NCI-H2196 (cell line): ENCODE data around the gene OR2T27.
"Not testable (repeated sequence)": the region's sequence is repeated elsewhere in the genome, so short reads cannot be mapped to it uniquely, and the experiment has no call there.

Experiments used
- DNase-seq: peaks from one replicate; lab custom pipeline; 2025; ENCODE audit not compliant: unreplicated experiment; lab: John Stamatoyannopoulos, UW

The OR2T27 gene, protein sequence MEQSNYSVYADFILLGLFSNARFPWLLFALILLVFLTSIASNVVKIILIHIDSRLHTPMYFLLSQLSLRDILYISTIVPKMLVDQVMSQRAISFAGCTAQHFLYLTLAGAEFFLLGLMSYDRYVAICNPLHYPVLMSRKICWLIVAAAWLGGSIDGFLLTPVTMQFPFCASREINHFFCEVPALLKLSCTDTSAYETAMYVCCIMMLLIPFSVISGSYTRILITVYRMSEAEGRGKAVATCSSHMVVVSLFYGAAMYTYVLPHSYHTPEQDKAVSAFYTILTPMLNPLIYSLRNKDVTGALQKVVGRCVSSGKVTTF

DNA sequence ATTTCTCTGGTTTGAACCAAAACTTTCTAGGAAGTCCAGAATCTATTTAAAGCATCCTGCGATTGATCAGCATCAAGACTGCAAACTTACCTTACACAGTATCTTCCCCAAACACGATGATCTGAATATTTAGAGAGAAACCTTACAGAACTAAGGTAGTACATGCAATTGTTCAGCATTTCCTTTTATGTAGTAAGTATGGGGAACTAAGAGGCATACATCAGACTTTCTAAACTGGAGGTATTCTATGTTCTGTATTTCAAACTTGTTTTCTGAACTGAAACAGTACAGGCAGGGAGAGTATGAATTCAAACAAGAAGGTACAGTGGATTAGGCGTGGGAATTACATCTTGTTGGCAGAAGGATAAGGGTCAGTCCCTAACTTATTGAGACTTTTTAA is at the start of gene OR2T27:
Gene OR2T27 (minus strand): TSS at position 175 of the 400 bp plus-strand sequence. CDS start 4,644 bp downstream, outside the sequence.
- DNase-seq = not testable (repeated sequence)

- no peak for DNase-seq
Measured at GRCh38 chr1:248704606-248705005, 49.3 kb upstream of the OR2T27 start.

GRCh38 chr1:248703674-248704073 is 48.3 kb upstream of the OR2T27 start:
- DNase-seq = no peak

- no peak for DNase-seq
Measured at GRCh38 chr1:248702714-248703113, 47.4 kb upstream of the OR2T27 start, which contains the start of gene OR14I1. TSS of gene OR14I1 (minus strand) at chr1:248702766.

- DNase-seq = no peak
Measured at GRCh38 chr1:248699099-248699498, 43.8 kb upstream of the OR2T27 start.

GRCh38 chr1:248697907-248698306 is 42.6 kb upstream of the OR2T27 start:
- no peak for DNase-seq

DNA sequence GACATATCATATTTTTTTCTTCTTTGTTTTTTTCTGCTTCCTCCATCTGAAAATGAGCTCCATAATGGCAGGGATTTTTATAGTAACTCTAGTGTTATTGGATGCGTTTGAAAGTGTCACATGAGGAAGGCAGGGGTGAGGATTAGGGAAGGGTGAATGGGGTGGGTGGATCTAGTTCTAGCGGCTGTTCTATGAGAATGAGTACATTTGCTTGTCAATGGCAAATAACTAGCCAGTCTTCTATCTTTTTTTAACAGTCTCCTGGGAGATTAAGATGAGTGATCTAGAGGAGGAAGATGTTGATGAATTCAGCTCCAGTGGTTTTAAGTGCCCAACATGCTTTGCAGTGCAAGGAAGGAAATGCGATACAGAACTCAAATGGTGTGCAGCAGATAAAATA is 41.4 kb upstream of the OR2T27 start:
- DNase-seq = no peak

DNA sequence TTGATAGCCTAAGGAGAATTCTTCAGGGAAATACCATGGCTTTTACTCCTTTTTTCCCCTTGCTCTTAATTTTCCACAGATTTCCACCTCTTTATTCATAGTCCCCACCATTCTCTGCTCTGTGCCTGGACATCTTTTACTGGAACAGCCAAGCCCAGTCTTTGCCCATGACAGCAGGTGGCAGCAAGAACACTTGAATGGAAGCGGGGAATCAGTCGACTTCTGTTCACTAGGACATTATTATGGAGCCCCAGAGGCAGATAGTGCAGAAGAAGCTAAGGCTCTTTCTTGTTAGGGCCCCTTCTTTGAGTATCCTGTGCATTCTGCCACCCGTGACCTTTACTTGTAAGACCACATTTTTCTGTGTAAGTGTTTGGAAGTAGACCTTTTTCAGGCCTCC is 40.9 kb upstream of the OR2T27 start:
- no peak for DNase-seq

DNA sequence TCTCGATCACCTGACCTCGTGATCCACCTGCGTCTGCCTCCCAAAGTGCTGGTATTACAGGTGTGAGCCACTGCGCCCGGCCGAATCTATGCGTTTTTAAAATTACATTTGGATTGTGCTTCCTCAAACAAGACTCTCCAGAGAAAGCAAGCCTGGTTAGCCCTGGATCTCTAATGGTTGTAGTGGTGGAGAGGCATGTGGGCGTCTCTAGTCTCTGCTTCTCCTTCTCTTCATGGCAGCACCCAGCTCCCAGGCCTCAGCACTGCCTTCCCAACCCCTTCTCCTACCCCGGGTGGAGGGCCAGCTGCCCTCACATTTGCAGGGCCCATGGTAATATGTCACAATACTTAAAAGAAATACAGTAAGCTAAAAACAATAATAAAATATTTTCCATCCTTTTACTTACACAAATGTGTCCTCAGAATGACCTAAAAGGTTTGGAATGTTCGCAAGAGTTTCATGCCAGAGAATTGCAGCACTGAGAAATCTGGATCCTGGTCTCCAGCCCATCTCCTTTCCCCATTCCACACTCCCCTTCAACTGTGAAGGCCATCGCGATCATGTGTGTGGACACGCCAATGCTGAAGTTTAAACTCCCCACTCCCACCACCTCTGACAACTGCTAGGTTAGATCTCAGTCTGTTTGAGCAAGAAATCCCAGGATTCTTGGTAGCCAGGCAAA is 40.3 kb upstream of the OR2T27 start:
- DNase-seq = no peak

DNA sequence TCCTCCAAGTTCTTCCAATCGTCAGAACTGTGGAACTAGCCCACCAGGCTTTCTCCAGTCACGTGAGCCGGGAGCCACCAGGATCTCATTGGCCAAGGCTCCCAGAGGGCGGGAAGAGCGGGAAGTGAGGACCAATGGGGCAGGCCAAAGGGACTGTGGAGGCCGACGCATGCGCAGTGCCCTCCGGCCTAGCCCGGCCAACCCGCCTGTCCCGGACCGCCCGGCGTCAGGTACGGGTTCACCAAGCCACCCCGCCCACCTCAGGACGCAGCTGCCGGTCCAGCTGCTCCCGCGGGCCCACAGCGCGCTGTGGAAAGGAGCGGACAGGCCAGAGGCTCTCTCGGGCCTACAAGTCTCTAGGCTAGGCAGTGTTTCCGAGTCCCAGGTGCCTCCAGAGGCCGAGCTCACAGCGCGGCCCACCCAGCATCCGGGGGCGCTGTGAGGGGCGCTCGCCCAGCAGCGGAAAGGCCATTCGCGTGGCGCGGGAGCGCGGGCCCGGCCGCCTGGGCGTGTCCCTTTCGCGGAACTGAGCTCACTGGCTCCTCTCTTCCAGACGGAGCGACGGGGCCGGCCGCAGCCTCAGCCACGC is 36.3 kb upstream of the OR2T27 start:
- no peak for DNase-seq

DNA sequence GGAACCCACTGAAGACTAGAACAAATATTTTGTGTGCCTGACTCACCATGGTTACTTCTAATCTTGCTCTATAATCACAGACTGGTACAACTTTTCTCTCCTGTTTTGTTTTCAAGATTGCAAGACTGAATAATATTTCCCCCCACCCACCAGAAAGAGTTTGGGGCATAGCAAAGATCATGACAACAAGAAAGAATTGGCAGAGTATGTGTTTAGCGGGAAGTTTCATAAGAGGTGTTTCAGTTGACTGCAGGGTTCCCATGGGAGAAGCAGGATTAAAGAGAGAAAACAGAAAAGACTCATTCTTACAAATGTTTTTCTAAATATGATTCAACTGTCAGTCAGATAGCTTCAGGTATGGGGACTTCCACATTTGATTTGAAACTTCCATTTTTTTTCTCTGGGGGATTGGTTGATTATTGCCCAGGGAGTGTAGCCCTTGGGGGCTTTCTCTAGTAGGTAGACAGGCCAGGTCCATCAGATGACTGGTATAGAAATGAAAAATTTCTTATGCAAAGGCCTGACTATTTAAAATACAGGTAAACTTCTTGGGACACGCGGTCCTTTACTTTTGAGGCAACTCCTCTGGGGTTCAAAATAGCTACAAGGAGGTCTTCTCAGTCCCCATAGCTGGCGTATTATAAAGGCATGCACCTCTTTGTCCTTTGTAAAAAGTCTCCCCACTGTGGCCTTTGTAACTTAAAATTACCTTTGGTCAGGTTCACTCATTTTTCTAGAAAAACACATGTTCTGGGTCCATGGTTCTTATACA is 33.4 kb upstream of the OR2T27 start:
- DNase-seq = no peak

DNA sequence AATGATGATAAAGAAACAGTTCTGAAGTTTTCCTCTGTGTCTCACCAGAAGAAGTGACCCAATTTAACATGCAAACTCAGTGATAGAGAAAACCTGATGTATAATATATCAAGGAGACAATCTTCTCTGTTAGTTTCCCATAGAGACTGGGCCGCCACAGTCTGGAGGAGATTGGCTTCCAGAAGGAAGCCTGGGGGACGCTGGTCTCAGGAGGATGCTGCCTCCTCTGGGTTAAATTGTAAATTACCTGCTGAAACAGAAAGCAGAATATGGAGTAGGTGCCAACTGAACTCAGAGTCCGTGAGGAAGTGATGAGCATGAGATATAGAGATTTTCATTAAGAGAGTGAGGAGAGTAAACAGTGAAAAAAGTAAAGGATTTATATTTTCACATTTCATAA is 31.5 kb upstream of the OR2T27 start:
- DNase-seq = no peak

- no peak for DNase-seq
Measured at GRCh38 chr1:248681651-248682050, 26.3 kb upstream of the OR2T27 start.

DNA sequence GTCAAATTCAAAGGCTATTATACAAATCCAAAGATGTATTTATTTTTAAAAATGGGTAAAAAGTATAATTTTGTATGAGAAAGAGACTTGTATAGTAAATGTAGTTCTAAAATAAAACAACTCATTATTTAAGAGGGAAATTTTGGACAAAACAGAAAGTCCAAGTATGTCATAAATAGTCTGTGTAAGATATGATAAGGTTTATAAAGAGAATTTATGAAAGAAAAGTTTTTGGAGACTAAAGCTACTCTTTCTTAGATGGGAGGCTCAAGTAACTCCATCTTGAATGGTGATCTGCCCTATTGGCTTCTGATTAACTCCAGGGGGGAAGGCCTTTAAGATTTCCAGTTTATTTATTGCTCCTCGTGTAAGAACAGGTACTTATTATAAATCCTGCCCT is 14.7 kb upstream of the OR2T27 start:
- DNase-seq = no peak

- not testable (repeated sequence) for DNase-seq
Measured at GRCh38 chr1:248663453-248664328, 8.4 kb upstream of the OR2T27 start.

DNA sequence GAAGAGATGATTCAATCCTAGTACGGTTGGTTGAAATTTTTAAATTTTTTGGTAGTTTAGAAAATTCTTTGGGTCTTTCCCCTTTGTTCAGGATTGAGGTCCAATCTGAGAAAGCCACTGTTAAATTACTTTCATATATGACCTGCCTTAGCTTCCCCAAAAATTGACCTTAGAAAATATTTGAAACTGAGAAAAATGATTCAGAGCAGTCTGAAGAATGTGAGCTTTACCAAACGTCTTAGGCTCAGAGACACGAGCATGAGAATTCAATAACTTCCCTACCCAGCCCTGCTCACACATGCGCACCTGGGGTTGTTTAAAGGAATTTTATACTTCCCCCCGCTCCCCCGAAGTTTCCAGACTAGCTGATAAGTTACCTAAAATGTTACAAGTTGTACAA is 1.5 kb upstream of the OR2T27 start:
- DNase-seq = not testable (repeated sequence)

- DNase-seq = not testable (repeated sequence)
Measured at GRCh38 chr1:248648770-248649536, 6.4 kb downstream of the OR2T27 start.

DNA sequence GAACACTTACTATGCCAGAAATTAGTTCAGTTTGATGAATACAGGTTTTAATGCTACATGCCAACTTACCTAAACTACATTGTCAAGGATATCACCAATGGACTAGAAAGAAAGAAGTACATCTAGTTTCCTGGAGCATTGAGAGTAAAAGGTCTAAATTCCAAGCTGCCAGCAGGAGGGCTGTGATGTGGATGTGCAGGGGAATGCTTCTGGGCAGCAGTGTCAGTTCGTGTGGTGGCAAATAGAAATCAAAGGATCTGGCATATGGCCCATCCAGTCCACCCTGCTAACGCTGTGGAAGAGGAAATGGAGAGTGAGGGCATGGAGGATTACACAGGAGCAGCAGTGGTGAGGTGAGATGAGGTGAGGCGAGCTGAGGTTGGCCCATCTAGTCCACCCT is 10.2 kb downstream of the OR2T27 start, which contains the start of gene OR2T35:
Gene OR2T35 (minus strand): TSS at position 101 of the 400 bp plus-strand sequence. CDS start 6,020 bp downstream, outside the sequence.
- DNase-seq = not testable (repeated sequence)

GRCh38 chr1:248642971-248643651 is 12.2 kb downstream of the OR2T27 start:
- not testable (repeated sequence) for DNase-seq
